ENCODE data around the gene OTX2. TPM values are rescaled to one million over a fixed set of nuclear protein-coding genes. Genes with fewer than 3 reads are reported as not detected.

OTX2 gene
- total RNA-seq, 2 experiments from 2014 or later: not detected

DNA sequence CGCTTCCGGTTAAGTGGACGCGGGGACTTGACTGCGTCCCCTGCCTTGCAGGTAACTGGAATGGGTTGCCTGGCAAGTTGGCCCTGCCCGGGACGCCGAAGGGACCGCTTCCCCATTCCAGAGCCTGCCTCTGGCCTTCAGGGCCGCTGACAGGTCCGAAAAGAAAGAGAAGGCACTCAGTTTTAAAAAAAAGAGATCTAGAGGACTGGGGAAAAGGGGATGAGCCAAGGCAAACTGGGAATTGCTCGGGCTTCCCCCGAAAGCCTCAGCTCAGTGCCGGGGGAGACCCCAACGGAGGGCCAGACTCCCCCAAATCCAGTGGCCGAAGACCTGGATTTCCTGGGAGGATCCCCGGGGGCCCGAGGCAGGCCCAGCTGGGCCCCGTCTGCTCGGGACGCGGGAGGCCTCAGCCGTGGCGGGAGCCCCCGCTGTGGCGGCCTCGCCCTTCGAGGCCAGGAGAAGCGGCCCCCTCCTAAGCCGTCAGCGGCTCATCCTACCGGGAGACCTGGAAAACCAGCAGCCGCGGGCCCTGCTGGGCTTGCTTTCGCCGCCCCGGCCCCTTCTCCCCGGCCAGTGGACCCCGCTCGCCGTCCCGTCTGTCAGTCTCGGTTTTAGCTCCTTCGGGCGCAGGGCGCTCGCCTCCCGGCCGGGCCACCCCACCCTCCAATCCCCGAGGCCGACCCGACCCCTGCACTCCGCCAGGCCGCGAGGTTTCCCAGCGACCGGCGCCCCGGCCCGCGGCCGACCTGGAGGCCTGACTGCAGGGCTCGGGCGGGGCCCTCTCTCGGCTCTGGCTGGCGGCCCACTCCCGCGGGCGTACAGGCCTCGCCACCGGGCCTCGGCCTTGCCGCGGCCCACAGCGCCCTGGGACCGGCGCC is 12.5 kb downstream of the OTX2 start:
- ChIA-PET POLR2A (no interaction called here), CTCF (no interaction called here)

DNA sequence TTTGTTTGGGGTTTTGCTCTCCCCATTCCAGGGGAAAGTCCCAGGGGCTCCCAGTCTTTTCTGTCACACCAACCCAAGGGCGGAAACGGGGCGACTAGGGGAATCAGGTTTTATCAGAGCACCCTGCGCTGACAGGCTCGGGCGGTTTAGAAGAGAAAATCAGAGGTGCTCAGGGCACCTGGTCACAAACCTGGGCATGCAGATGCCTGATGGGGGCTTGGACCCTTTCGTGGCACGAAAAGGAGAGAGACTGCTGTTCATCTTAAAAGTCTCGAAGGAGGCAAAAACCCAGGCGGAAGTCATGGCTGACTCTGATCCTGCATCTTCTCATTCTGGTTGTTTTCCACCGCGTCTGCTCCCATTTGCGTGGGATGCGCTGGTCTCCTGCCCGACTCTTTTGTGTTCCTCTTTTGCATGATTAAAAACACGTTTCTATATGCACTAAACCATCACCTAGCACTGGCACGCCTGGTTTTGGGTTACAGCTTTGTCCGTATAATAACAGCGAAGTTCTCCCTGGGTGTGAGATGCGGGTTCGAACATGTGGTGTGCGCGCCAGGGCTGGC is 13.2 kb downstream of the OTX2 start:
- CTCF ChIA-PET: no interaction called here
- POLR2A ChIA-PET: no interaction called here

DNA sequence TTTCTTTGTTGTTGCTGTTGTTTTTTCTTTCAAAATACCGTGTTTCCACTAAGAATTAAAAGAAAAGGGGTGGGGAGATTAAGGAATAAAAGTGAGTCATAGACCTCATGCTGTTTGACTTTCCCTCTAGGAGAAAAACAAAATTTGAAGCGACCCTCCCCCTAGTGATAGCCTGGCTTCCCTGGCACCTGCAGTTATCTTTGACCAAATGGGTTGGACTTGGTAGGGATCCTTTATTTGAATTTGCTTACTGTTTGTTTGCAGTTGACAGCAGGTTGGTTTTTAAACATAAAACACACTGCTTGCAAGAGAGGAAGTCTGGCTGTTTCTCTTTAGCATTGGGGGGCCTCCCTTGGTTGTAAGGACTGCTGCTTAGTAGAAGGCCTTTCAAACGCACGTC is 14.0 kb downstream of the OTX2 start:
- ChIA-PET CTCF (no interaction called here), POLR2A (no interaction called here)

DNA sequence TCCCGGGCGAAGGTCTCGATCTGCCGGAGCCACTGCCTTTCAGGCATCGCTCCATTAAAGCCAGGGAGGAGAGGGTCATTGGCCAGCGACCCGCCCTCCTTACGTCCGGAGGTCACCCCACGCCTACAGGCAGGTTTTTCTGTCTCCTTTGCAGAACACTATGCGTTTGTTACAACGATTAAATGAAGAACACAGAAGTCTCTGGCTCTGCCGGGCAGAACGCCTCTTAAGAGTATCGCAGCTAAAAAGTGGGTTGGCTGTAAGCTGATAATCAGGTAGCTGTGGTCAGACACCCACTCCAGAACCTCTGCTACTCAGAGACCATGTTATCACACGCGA is 15.0 kb downstream of the OTX2 start:
- POLR2A ChIA-PET: no interaction called here
- CTCF ChIA-PET: no interaction called here

DNA sequence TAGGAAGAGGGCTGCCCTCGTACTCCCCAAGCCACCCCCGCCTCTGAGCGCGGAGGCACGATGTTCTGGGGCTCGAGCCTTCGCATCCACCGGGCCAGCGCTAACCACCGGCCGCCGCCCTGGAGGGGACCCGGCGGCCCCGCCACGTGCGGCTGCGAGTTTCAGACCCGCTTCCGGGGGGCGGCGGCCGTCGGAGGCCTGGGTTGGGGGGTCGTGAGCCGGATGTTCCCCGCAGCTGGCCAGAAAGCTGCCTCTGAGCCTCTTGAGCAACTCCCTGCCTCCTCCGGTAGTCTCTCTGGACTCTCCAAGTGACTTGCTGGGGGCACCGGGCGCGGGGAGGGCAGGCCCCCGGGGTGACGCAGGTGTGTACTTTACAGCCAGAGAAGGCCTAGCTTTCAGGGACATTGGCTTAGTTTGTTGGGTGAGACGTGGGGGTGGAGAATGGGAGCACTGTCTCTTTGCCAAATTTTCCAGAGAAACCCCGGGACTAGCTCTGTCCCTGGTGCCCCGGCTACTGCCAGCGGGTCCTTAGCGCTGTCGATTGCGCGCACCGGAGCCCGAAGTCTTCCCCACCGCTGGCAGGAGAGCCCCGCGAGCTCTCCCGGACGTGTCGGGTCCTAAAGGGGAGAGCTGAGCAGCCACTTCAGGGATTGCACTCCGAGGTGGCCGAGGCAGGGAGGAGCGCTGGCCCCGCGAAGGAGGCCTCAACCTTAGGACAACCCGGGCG is 15.6 kb downstream of the OTX2 start:
- CTCF ChIA-PET: no interaction called here

DNA sequence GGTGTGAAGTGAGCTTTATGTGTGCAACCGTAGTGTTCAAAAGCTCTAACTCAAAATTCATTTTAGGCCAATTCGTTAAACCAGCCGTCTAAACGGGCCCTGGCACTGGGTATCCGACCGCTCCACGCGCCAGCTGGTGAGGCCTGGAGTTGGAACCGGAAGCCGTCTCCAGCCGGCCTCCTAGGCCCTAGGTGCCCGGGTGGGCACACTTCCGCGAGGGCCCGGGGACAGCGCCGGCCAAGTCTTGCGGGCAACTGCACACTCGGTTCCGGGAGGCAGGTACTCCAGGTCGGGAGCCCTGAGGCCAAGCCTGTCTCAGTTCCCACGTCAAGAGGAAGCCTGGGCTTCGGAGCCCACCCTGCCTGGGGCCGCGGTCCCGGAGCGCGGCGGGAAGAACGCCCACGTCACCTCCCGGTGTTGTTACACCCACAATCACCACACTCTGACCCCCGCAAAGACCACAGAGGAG is 16.2 kb downstream of the OTX2 start:
- CTCF ChIA-PET: no interaction called here
- POLR2A ChIA-PET: no interaction called here

More for the DNA sequence above, 15.6 kb downstream of the OTX2 start:
- POLR2A ChIA-PET: no interaction called here

DNA sequence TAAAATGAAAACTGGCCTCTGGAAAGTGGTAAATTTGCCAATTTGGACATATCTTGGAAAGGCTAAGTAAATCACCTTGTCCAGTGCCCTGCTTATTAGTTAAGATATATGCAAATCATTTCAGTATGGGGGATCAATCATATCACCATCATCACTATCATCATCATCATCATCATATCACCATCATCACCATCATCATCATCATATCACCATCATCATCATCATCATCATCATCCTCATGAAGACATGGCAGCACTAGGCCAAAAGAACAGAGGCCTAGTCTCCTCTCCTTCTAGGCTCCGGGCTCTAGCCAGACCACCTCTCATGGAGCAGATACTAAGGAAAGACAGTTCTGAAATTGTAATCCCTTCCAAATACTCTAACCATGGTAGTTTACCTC is 20.3 kb downstream of the OTX2 start:
- CTCF ChIA-PET: no interaction called here
- POLR2A ChIA-PET: no interaction called here

DNA sequence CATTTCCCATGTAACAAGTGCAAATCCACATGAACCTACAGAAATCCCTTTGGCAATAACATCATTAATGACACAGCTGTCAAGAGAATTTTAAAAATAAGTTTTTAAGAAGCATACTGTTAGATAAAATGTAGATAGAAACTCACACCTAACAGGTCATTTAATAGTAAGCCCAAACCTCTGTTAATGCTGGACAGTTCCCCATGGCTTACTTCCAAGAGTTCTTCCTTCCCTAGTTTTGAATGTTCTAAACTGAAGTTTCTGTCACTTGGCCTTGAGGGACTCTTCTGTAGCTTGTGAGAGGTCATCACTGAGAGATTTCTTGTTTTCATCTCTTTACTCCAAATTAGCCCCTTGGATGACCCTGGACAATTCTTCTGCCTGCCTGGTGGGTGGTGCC is 22.7 kb downstream of the OTX2 start:
- CTCF ChIA-PET: no interaction called here
- POLR2A ChIA-PET: no interaction called here

DNA sequence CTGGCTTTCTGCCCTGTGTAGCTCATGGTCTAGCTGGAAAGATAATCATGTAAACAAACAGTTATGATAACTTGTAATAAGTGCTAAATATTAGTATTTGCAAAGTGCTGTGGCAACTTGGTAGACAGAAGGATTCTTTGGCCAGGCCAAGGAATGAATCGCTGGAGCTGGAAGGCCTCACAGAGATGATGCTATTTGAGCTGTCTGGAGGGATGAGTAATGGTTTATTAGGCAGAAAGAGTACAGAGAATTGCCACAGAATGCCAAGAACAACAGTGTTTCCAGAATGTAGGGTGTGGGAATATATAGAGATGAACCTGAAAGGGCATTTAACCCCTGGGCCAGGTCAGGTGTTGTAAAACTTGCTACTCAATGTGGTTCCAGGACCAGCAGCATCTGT is 27.6 kb downstream of the OTX2 start:
- ChIA-PET POLR2A (no interaction called here), CTCF (no interaction called here)

DNA sequence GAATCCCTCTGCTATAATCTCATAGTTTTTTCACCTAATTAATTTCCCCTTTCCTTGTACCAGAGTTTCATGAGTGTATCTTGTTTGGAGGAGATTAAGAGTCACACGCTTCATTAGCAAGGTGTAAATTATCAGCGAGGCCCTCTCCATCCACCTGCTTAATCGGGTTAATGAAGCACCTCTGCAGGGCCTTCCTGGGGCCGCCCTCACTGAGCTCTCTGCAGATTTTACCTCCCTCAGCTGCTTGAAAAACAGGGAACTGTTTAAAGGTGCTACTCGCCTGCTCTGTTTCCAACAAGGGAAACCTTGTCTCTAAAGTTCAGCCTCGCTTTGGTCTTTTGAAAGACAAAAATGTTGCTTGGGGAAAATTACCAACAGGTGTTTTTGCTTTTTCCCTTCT is 35.8 kb downstream of the OTX2 start:
- CTCF ChIA-PET: no interaction called here
- POLR2A ChIA-PET: no interaction called here

DNA sequence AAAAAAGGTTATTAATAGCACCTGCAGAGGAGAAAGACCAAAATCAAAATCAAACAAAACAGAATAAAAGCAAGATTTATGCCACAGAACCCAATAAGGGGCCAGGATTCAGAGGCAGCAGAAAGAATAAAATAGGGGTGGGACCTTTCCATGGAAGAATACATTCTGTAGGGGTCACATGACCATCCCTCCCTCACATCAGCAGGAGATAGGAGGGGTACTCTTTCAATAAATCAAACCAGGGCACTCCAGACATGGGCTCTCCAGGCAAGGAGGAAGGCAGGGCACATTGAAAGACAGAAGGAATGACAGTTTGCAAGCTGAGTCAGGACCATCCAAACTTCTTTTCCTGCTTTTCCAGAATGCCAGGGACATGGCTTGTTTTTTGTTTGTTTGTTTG is 39.8 kb downstream of the OTX2 start:
- CTCF ChIA-PET: no interaction called here
- POLR2A ChIA-PET: no interaction called here

DNA sequence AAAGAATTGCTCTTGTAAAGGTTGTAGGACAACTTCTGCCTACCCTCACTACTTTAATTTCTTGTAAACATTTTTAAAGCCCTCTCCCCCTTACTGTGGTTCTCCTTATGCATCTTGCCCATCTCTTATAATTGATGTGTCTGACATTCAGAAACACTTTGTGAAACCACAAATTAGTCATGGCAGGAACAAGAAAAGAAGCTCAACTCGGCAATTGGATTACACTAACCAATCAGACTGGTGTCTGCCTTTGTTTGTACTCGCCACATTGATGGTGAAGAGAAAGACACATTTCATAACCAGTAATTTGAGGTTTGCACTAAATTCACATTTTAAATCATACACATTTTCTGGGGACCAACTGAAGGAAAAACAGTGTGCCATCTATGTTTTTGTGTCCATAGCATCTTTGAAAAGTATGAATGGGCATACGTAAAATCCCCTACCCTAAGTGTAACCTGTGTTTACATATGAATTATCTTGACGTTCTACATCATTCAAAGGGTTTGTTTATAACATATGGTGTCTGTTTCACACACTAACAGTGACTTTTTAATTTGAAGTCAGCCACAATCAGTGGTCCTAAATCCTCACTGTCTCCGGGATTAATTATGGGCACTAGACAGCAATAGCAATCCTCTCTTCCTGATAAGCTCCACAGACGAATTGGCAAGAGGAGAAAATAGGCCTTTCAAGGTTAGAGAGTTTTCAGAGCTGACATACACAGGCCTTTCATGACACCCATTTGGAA is 49.9 kb downstream of the OTX2 start:
- ChIA-PET POLR2A (no interaction called here), CTCF (no interaction called here)

DNA sequence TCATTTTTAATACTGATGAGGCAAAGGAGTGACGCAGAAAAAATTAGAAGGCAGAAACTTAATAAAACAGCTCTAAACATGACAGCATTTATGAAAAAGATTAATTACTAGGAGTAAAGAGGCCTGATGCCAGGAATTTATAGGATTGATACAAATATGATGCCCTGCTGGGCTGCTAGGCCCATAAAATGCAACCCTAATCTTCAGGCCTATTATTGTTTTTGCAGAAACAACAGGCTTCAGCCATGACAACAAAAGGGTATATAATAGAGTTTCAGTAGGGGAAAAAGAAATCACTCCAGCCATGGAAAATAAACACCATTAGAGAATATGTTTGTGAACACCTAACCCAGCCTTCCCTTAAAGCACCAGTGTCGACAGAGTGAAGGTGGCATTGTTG is 50.6 kb downstream of the OTX2 start:
- CTCF ChIA-PET: no interaction called here
- POLR2A ChIA-PET: no interaction called here

DNA sequence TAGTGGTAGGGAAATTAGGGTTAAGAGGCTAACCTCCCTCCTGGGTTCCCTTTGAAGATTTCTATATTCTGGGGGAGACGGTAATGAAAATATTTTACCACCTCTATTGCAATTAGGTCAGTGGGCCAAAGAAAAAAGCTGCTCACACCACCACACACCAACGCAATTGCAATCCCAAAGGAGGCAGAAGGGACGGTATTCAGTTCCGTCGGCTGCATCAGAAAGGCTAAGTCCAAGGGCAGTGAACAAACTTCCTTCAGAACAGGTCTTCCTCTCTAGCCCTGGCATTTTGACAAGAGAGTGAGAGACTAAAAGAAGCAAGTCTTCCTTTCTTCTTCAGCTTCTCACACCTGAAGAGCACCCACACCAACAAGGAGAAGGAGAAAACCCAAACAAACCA is 51.2 kb downstream of the OTX2 start:
- POLR2A ChIA-PET: no interaction called here

DNA sequence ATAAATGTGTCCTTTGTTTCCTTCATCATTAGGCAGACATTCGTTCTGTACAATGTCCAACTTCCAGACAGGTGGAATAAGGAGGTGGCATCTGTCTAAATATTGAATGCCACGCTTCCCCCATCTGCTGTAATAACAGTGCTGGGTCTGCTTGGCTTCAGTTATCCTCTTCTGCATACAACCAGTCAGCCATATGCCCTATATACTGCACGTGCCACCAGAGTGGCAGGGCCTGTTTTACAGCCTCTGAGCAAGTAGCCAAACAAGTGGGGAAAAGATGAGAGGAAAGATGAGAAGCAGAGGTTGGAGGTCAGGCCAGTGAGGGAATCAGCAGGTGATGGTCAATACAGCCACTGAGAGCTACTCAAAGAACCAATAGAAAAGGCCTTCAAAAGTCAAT is 55.4 kb downstream of the OTX2 start:
- ChIA-PET POLR2A (no interaction called here), CTCF (no interaction called here)

More for the DNA sequence above, 51.2 kb downstream of the OTX2 start:
- CTCF ChIA-PET: no interaction called here

DNA sequence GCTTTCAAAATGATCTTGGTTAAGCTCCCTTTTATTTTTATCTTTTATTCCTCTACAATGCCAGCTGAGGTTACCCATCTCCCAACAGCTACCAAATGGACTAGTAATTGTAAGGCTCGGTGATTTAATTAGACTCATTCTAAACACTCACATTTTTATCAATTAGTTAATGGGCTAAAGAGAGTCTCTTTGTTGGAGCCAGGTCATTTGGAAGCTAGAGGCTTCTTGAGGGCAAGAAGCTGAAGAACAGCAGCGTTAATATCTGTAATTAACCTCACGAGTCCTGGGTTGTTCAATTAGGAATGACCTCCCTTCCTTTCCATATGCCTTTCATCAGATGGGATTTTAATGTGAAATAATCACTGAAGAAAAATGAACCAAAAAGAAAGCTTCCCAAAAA is 56.9 kb downstream of the OTX2 start:
- ChIA-PET CTCF (no interaction called here), POLR2A (no interaction called here)

DNA sequence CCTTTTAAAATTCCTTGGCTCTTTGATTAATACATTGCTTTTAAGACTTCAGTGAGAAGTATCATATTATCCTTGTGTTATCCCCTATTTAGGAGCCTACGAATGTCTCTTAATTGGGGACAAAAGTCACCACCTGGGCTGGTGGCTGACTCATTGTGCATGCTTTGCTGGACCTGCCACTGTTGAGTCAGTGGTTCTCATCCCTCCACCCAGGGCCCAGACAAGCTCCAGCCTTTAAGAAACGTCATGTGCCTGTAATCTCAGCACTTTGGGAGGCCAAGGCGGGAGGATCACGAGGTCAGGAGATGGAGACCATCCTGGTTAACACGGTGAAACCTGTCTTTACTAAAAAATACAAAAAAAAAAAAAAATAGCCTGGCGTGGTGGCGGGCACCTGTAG is 57.9 kb downstream of the OTX2 start:
- CTCF ChIA-PET: no interaction called here
- POLR2A ChIA-PET: no interaction called here

DNA sequence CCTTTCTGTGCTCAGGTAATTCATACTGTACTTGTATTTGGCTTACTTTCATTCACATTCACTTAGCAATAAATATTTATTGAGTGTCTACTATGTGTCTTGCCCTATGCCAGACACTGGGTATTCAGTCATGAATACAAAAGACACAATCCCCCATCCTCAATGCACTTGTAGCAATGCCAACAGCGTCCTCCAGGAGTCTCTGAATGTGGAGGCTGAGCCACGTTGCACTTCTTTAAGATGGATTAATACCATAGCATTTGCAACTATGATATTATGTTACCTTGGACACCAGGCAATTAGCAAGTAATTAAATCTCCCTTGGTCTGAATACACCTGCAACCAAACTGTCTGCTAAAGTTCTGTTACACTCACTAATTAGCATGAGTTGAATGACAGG is 58.8 kb downstream of the OTX2 start:
- POLR2A ChIA-PET: no interaction called here
- CTCF ChIA-PET: no interaction called here

Data from activated CD8-positive, alpha-beta memory T cell treated with anti-CD3 and anti-CD28 coated beads for 36 hours (primary cell).